Medulla oblongata (tissue), 1 donor: Measurements from ENCODE around the gene TRIM15.
"Not testable (repeated sequence)": the region's sequence is repeated elsewhere in the genome, so short reads cannot be mapped to it uniquely, and the experiment has no call there.

Experiments used
- DNase-seq: peaks from one replicate; pipeline ENCODE4 v3.0.0-alpha.2; 2015; ENCODE audit errors: extremely low spot score

The TRIM15 gene

GRCh38 chr6:30163090-30163917 is at the start of gene TRIM15:
Gene TRIM15 (plus strand): TSS chr6:30163546. CDS start chr6:30163685, 139 bp downstream.
- no peak for DNase-seq

GRCh38 chr6:30113841-30114240 is 49.5 kb upstream of the TRIM15 start:
- DNase-seq = no peak

- DNase-seq = no peak
Measured at GRCh38 chr6:30116724-30117123, 46.6 kb upstream of the TRIM15 start.

GRCh38 chr6:30118691-30119090 is 44.7 kb upstream of the TRIM15 start:
- DNase-seq = not testable (repeated sequence)

- DNase-seq = no peak
Measured at GRCh38 chr6:30121446-30122366, 41.6 kb upstream of the TRIM15 start.

GRCh38 chr6:30122515-30122914 is 40.8 kb upstream of the TRIM15 start:
- DNase-seq = no peak

- DNase-seq = no peak
Measured at GRCh38 chr6:30127238-30128093, 35.9 kb upstream of the TRIM15 start.

- DNase-seq = no peak
Measured at GRCh38 chr6:30129265-30130178, 33.8 kb upstream of the TRIM15 start.

- no peak for DNase-seq
Measured at GRCh38 chr6:30130179-30130679, 33.1 kb upstream of the TRIM15 start.

- peak; percentile 89 for DNase-seq
Measured at GRCh38 chr6:30130887-30131862, 32.2 kb upstream of the TRIM15 start.

- no peak for DNase-seq
Measured at GRCh38 chr6:30131947-30132497, 31.3 kb upstream of the TRIM15 start.

- DNase-seq = no peak
Measured at GRCh38 chr6:30135147-30135546, 28.2 kb upstream of the TRIM15 start.

- DNase-seq = no peak
Measured at GRCh38 chr6:30135757-30136156, 27.6 kb upstream of the TRIM15 start, which contains the start of gene TRIM40. Gene TRIM40 (plus strand): TSS chr6:30136140. CDS start chr6:30137037, 897 bp downstream.

GRCh38 chr6:30136570-30137286 is 26.6 kb upstream of the TRIM15 start:
- no peak for DNase-seq

GRCh38 chr6:30140240-30140639 is 23.1 kb upstream of the TRIM15 start:
- not testable (repeated sequence) for DNase-seq

GRCh38 chr6:30142665-30143064 is 20.7 kb upstream of the TRIM15 start:
- DNase-seq = no peak

- no peak for DNase-seq
Measured at GRCh38 chr6:30143780-30144179, 19.6 kb upstream of the TRIM15 start.

- DNase-seq = no peak
Measured at GRCh38 chr6:30144811-30145210, 18.5 kb upstream of the TRIM15 start.
